GM19099 (cell line): ENCODE results near the gene DMRTB1.

Experiments used
- POLR2A ChIP-seq: IDR thresholded peaks from 3 replicates; pipeline ENCODE4 v1.6.1; 2011; ENCODE audit warnings: low read depth; ENCODE audit not compliant: insufficient read length; ENCODE audit errors: extremely low read depth

The DMRTB1 gene

GRCh38 chr1:53430261-53430660 is 28.9 kb upstream of the DMRTB1 start:
- TF ChIP-seq POLR2A = no peak

GRCh38 chr1:53430779-53431178 is 28.4 kb upstream of the DMRTB1 start:
- TF ChIP-seq POLR2A = no peak

- no peak for TF ChIP-seq POLR2A
These were observed 28.0 kb upstream of the DMRTB1 start for GRCh38 chr1:53431244-53431643.

- TF ChIP-seq POLR2A = no peak
These were observed 27.2 kb upstream of the DMRTB1 start for GRCh38 chr1:53431805-53432565.

- TF ChIP-seq POLR2A = no peak
These were observed 26.6 kb upstream of the DMRTB1 start for GRCh38 chr1:53432611-53433010.

GRCh38 chr1:53435151-53435550 is 24.0 kb upstream of the DMRTB1 start:
- TF ChIP-seq POLR2A = no peak

GRCh38 chr1:53438427-53439336 is 20.5 kb upstream of the DMRTB1 start:
- TF ChIP-seq POLR2A = no peak

GRCh38 chr1:53439337-53440207 is 19.6 kb upstream of the DMRTB1 start:
- TF ChIP-seq POLR2A = no peak

- TF ChIP-seq POLR2A = no peak
These were observed 18.6 kb upstream of the DMRTB1 start for GRCh38 chr1:53440633-53441032.

GRCh38 chr1:53442299-53442698 is 16.9 kb upstream of the DMRTB1 start:
- no peak for TF ChIP-seq POLR2A

GRCh38 chr1:53446051-53446450 is 13.1 kb upstream of the DMRTB1 start:
- TF ChIP-seq POLR2A = no peak

GRCh38 chr1:53447413-53447812 is 11.8 kb upstream of the DMRTB1 start:
- TF ChIP-seq POLR2A = no peak

GRCh38 chr1:53448241-53448841 is 10.9 kb upstream of the DMRTB1 start:
- TF ChIP-seq POLR2A = no peak

- no peak for TF ChIP-seq POLR2A
These were observed 10.2 kb upstream of the DMRTB1 start for GRCh38 chr1:53449021-53449420.

- TF ChIP-seq POLR2A = no peak
These were observed 9.5 kb upstream of the DMRTB1 start for GRCh38 chr1:53449693-53450092.
